Stimulated activated naive B cell treated with anti-CD40 and anti-IgM and Interleukin-4, amounts not matched to agents 10 μg/mL and 1 μg/mL and 100 μg/mL, for 72 hours (primary cell): Measurements from ENCODE around the gene FGF11.

Experiments used
- ATAC-seq, 2 donors: fragments of 150-1000 bp; cut with Tn5 transposase; replicated peaks; 2 replicates each; pipeline ENCODE4 v1.10.0; 2021; ENCODE audit warnings: moderate library complexity in 1 of 2
- DNase-seq: peaks from one replicate; pipeline ENCODE4 v3.0.0; 2021
- H3K27ac Mint-ChIP-seq: one replicate; pipeline ENCODE4 v1.8.0; 2022; ENCODE audit warnings: mild to moderate bottlenecking, mixed read lengths
- H3K27me3 Mint-ChIP-seq, 2 donors: one replicate each; pipeline ENCODE4 v1.8.0; 2022; ENCODE audit warnings: mixed read lengths in 2 of 2
- H3K36me3 Mint-ChIP-seq, 2 donors: one replicate each; pipeline ENCODE4 v1.8.0; 2022; ENCODE audit warnings: mixed read lengths in 2 of 2, mild to moderate bottlenecking in 1 of 2
- H3K4me1 Mint-ChIP-seq, 2 donors: one replicate each; pipeline ENCODE4 v1.8.0; 2022; ENCODE audit warnings: mixed read lengths in 2 of 2, mild to moderate bottlenecking in 1 of 2
- H3K4me3 Mint-ChIP-seq, 2 donors: one replicate each; pipeline ENCODE4 v1.8.0; 2022; ENCODE audit warnings: mild to moderate bottlenecking in 2 of 2, mixed read lengths in 2 of 2, moderate library complexity in 1 of 2
- H3K9me3 Mint-ChIP-seq, 2 donors: one replicate each; pipeline ENCODE4 v1.8.0; 2022; ENCODE audit warnings: mixed read lengths in 2 of 2, mild to moderate bottlenecking in 1 of 2

Gene FGF11

DNA sequence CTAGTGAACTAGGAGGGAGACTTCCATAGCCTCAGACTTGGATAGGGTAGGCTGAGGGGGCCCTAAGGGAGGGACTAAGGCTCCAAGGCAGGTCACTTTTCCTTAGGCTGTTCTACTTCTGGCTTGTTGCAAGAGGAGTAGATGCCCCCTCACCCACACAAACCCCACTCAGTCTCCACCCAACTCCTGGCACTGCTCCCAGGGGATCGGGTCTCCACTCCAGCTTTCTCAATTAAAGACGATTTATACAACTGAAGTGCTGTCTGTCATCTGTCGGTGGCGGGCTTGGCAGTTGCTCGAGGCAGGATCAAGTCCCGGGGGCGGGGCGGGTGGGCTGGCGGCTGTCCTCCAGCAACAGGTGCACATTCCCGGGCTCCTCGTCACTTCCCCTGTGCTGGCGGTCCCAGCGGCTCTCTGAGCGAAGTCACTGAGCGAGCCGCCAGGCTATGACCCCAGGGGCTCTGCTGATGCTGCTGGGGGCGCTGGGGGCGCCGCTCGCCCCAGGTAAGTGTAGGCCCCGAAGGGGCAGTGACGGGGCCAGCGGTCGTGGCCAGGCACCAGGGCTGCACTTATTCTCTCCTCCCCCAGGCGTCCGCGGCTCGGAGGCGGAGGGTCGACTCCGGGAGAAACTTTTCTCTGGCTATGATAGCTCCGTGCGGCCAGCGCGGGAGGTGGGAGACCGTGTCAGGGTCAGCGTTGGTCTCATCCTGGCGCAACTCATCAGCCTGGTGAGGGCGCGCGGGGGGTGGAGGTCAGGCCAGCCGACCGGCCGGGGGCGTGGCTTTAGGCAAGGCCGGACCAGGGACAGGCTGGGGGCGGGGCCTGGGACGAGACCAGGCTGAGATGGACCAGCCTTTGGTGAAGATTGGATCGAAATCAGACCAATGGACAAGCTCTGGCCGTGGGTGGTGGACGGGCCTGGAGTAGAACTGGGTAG, 5.6 kb downstream of the FGF11 start, which contains the start of gene CHRNB1:
TSS of gene CHRNB1 (plus strand) at position 380 of the 937 bp plus-strand sequence. CDS start at position 447, 67 bp downstream.
- peaks cover 3 to 4% of the 10 kb centered on the region in 2 donors for H3K36me3 Mint-ChIP-seq
- DNase-seq (no peak), ATAC-seq (peak; percentile 22 to 33)
- peak within 1 kb of the TSS; percentile 44 for H3K27ac Mint-ChIP-seq
- peaks cover 69 to 86% of the 10 kb centered on the region in 2 donors for H3K27me3 Mint-ChIP-seq
- peaks cover 23 to 24% of the 10 kb centered on the region in 2 donors for H3K4me1 Mint-ChIP-seq
- no peaks in the 10 kb centered on the region for H3K9me3 Mint-ChIP-seq
- H3K4me3 Mint-ChIP-seq, result peak within 1 kb of the TSS; percentile 78 to 85

- H3K4me1 Mint-ChIP-seq, result peaks cover 18% of the 10 kb centered on the region in 2 donors
- peaks cover 62 to 80% of the 10 kb centered on the region in 2 donors for H3K27me3 Mint-ChIP-seq
- DNase-seq (no peak), ATAC-seq (peak; percentile 66 to 68)
- no peak overlapping the region for H3K27ac Mint-ChIP-seq
- no peaks in the 10 kb centered on the region for H3K9me3 Mint-ChIP-seq
- peaks cover 0 to 4% of the 10 kb centered on the region in 2 donors for H3K36me3 Mint-ChIP-seq
- H3K4me3 Mint-ChIP-seq, result peak overlapping the region; percentile 78 to 85
These were observed 6.3 kb downstream of the FGF11 start for GRCh38 chr17:7445619-7445968.

GRCh38 chr17:7448461-7448860, 9.1 kb downstream of the FGF11 start:
- peaks cover 14% of the 10 kb centered on the region in 2 donors for H3K4me1 Mint-ChIP-seq
- H3K36me3 Mint-ChIP-seq, result peaks cover 0 to 4% of the 10 kb centered on the region in 2 donors
- peaks cover 35 to 57% of the 10 kb centered on the region in 2 donors for H3K27me3 Mint-ChIP-seq
- H3K9me3 Mint-ChIP-seq, result no peaks in the 10 kb centered on the region
- H3K4me3 Mint-ChIP-seq, result no peak overlapping the region
- peak overlapping the region; percentile 4 for H3K27ac Mint-ChIP-seq
- no peak for DNase-seq
- ATAC-seq, result no peak

- no peaks in the 10 kb centered on the region for H3K9me3 Mint-ChIP-seq
- H3K27ac Mint-ChIP-seq, result no peak overlapping the region
- H3K4me1 Mint-ChIP-seq, result peaks cover 8 to 13% of the 10 kb centered on the region in 2 donors
- H3K36me3 Mint-ChIP-seq, result peaks cover 18 to 32% of the 10 kb centered on the region in 2 donors
- DNase-seq, result no peak
- no peak overlapping the region for H3K4me3 Mint-ChIP-seq
- no peaks in the 10 kb centered on the region for H3K27me3 Mint-ChIP-seq
- ATAC-seq, result no peak
These were observed 20.7 kb downstream of the FGF11 start for GRCh38 chr17:7459961-7460545.

DNA sequence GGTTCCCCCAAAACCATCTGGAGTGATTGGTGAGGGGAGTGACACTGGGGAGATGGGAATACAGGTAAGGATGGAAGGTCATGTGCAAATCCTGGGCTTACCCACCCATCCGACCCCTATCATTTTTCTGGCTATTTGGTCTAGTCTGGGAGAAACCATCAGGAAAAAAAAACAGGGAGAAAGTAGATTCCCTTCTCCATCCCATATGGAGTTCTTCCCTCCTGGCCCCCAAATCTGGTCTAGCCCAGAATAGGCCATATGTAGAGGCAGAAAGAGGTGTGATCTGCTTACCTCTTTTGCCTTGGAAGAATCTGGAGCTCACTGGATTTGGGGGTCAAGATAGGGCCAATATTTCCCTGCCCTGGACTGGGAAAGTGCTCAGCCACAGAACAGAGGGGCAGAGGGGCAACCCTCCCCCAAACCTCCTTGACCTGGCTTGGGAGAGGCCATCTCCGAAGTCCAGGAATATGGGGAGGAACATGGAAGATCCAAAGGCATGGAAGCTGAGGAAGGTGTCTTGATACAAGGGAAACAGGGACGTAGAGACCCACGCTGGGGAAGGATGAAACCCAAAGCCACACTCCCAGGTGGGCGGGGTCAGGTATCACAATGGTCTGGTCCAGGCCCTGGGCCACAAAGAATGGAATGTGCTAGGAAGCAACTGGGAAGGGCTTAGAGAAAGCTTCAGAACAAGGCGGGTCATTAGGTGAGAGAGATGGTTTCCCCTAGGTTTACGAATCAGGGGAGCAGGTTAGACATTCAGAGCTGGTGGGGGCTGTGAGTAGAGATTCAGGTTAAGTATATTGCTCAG, 21.7 kb downstream of the FGF11 start:
- H3K27me3 Mint-ChIP-seq, result no peaks in the 10 kb centered on the region
- ATAC-seq (no peak), DNase-seq (no peak)
- peaks cover 6 to 10% of the 10 kb centered on the region in 2 donors for H3K4me1 Mint-ChIP-seq
- peak overlapping the region; percentile 33 for H3K27ac Mint-ChIP-seq
- no peaks in the 10 kb centered on the region for H3K9me3 Mint-ChIP-seq
- H3K4me3 Mint-ChIP-seq, result no peak overlapping the region
- peaks cover 22 to 37% of the 10 kb centered on the region in 2 donors for H3K36me3 Mint-ChIP-seq

DNA sequence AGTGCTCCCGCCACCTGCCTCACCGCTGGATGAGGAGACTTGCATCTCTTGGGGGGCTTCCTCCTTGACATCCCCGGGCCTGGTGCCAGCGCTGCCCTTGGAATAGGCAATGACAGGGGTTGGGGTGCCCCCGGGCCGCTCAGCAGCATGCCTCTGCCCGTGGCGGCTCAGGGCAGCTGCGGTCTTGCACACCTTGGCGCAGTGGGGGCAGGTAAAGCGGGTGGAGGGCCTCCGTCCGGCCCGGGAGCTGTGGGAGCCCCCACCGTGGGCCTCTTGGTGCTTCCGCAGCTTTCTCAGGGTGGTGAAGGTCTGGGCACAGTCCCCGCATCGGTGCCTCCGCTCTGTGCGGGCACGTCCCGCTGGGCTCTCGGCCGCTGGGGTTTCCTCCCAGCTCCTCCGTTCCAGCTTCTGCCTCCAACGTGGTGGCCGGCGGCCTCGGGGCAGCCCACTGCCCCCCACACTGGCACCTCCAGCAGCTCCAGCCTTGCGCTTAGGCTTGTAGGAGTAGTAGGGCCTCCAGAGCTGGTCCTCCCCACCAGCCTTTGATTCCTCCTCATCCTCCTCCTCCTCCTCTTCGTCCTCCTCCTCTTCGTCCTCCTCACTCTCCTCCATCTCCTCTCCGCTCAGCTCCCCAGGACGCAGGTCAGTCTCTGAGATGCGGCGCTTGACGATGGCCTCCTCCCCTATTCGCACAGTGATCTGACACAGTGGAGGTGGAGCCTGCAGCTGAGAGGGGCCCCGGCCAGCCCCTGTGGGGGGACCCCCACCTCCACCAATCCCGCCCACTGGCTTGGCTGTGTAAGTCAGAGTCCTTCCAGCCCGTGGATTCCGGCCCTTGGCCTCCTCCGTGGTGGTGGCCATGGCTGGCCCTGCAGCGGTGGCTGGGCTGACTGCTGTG, 23.4 kb downstream of the FGF11 start:
- no peak for DNase-seq
- H3K27me3 Mint-ChIP-seq, result no peaks in the 10 kb centered on the region
- ATAC-seq, result no peak
- peak overlapping the region in 1 of 2 donors; percentile 45 for H3K4me3 Mint-ChIP-seq
- H3K36me3 Mint-ChIP-seq, result peaks cover 33 to 48% of the 10 kb centered on the region in 2 donors
- no peaks in the 10 kb centered on the region for H3K9me3 Mint-ChIP-seq
- H3K4me1 Mint-ChIP-seq, result peaks cover 14 to 17% of the 10 kb centered on the region in 2 donors
- peak overlapping the region; percentile 76 for H3K27ac Mint-ChIP-seq

GRCh38 chr17:7463372-7463846, 24.1 kb downstream of the FGF11 start:
- no peaks in the 10 kb centered on the region for H3K27me3 Mint-ChIP-seq
- ATAC-seq, result no peak

DNA sequence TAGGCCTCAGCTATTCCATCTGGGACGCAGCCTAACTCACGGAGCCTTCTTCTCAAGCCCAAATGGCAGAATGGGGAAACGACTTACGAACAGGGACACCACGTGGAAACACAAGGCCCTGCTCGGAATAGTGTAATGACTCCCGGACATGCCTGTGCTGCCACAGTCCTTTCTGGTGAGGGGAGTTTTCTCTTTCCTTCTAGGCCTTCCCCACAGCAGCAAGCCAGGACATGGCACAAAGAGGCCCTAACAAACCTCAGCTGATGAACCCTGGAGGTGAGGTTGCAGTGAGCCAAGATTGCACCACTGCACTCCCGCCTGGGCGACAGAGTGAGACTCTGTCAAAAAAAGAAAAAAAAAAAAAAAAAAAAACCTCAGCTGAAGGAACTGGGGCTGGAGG, 24.8 kb downstream of the FGF11 start:
- Mint-ChIP-seq H3K27ac (peak overlapping the region; percentile 20), H3K4me3 (no peak overlapping the region), H3K36me3 (peaks cover 33 to 43% of the 10 kb centered on the region in 2 donors), H3K27me3 (no peaks in the 10 kb centered on the region), H3K4me1 (peaks cover 17 to 28% of the 10 kb centered on the region in 2 donors), H3K9me3 (no peaks in the 10 kb centered on the region)
- DNase-seq (no peak), ATAC-seq (no peak)

More at GRCh38 chr17:7463372-7463846, 24.1 kb downstream of the FGF11 start:
- Mint-ChIP-seq H3K9me3 (no peaks in the 10 kb centered on the region), H3K4me1 (peaks cover 15 to 24% of the 10 kb centered on the region in 2 donors), H3K27ac (no peak overlapping the region), H3K36me3 (peaks cover 33 to 48% of the 10 kb centered on the region in 2 donors), H3K4me3 (no peak overlapping the region)
- DNase-seq, result no peak

GRCh38 chr17:7465597-7466275, 26.4 kb downstream of the FGF11 start:
- Mint-ChIP-seq H3K9me3 (no peaks in the 10 kb centered on the region), H3K36me3 (peaks cover 30 to 39% of the 10 kb centered on the region in 2 donors), H3K27me3 (no peaks in the 10 kb centered on the region), H3K4me1 (peaks cover 17 to 28% of the 10 kb centered on the region in 2 donors), H3K4me3 (no peak overlapping the region), H3K27ac (no peak overlapping the region)
- DNase-seq (no peak), ATAC-seq (no peak)

- H3K4me3 Mint-ChIP-seq, result peak overlapping the region in 1 of 2 donors; percentile 15
- no peaks in the 10 kb centered on the region for H3K27me3 Mint-ChIP-seq
- ATAC-seq, result no peak
- peaks cover 26 to 34% of the 10 kb centered on the region in 2 donors for H3K36me3 Mint-ChIP-seq
- peaks cover 17 to 28% of the 10 kb centered on the region in 2 donors for H3K4me1 Mint-ChIP-seq
- H3K9me3 Mint-ChIP-seq, result no peaks in the 10 kb centered on the region
- no peak for DNase-seq
- H3K27ac Mint-ChIP-seq, result no peak overlapping the region
These were observed 27.0 kb downstream of the FGF11 start for GRCh38 chr17:7466318-7466638.

- H3K9me3 Mint-ChIP-seq, result no peaks in the 10 kb centered on the region
- no peaks in the 10 kb centered on the region for H3K27me3 Mint-ChIP-seq
- peak overlapping the region; percentile 88 for H3K27ac Mint-ChIP-seq
- ATAC-seq (no peak), DNase-seq (no peak)
- H3K36me3 Mint-ChIP-seq, result peaks cover 25 to 32% of the 10 kb centered on the region in 2 donors
- peaks cover 18 to 30% of the 10 kb centered on the region in 2 donors for H3K4me1 Mint-ChIP-seq
- peak overlapping the region in 1 of 2 donors; percentile 15 for H3K4me3 Mint-ChIP-seq
These were observed 27.5 kb downstream of the FGF11 start for GRCh38 chr17:7466639-7467341.

- ATAC-seq (no peak), DNase-seq (no peak)
- Mint-ChIP-seq H3K27ac (no peak overlapping the region), H3K9me3 (no peaks in the 10 kb centered on the region), H3K4me3 (no peak overlapping the region), H3K36me3 (peaks cover 25 to 32% of the 10 kb centered on the region in 2 donors), H3K4me1 (peaks cover 20 to 35% of the 10 kb centered on the region in 2 donors), H3K27me3 (no peaks in the 10 kb centered on the region)
These were observed 28.2 kb downstream of the FGF11 start for GRCh38 chr17:7467498-7467897.
